K562 (cell line): Measurements from ENCODE around the gene HNRNPM. TPM values are rescaled to one million over a fixed set of nuclear protein-coding genes. Genes with fewer than 3 reads are reported as not detected.

Source experiments
- ATAC-seq: fragments of 200-7000 bp; cut with Tn5 transposase; 3 replicates; pipeline ENCODE4 v1.9.1; 2020; ENCODE audit warnings: moderate library complexity
- BruUV-seq: library from RNA; stranded (reverse); fragments of 400-500 nt; replicated peaks from 2 replicates; lab custom pipeline; 2021; lab: Mats Ljungman, UMichigan
- CTCF ChIA-PET: fragments of 300-600 bp; formaldehyde crosslinking; extraction: SDS; loops from one replicate; lab custom pipeline; 2021; ENCODE audit warnings: low intra/inter-chr PET ratio; lab: Yijun Ruan, JAX
- POLR2A ChIA-PET: fragments of 300-600, 350-650 bp; sonication (Branson Sonifier 250); formaldehyde crosslinking; extraction: SDS; loops from one replicate; lab custom pipeline; 2021; ENCODE audit warnings: antibody characterized with exemption, inconsistent platforms; lab: Yijun Ruan, JAX
- DNase-seq, 4 experiments: peaks; one replicate each; pipeline versions ENCODE4 v3.0.0 to v3.0.0-alpha.2; 2011 to 2018; ENCODE audit warnings: low spot score in 3 of 4, mixed read lengths in 3 of 4; ENCODE audit errors: extremely low read depth in 1 of 4
- FAIRE-seq: peaks from 2 replicates; lab custom pipeline; 2011; peaks lifted over from hg19 to GRCh38; lab: Jason Lieb, UNC
- H2AFZ ChIP-seq: 2 replicates; pipeline ENCODE4 v1.6.0; 2011; ENCODE audit warnings: low read depth, low read length, control low read depth, inconsistent platforms
- H3K27ac ChIP-seq: fragments of 200-600 bp; 3 replicates; pipeline ENCODE4 v1.8.0; 2011; ENCODE audit warnings: low read depth, mild to moderate bottlenecking, control low read depth, inconsistent platforms, low read length, moderate library complexity, mixed read lengths; ENCODE audit errors: extremely low read depth
- H3K27me3 ChIP-seq, 2 experiments: fragments of 300-600 bp in 1 of 2; 2 replicates in 1 of 2; 3 replicates in 1 of 2; pipeline versions ENCODE4 v1.6.0 to v1.8.0; 2011; ENCODE audit warnings: inconsistent platforms in 2 of 2, low read length in 2 of 2, mild to moderate bottlenecking in 1 of 2, mixed read lengths in 1 of 2, moderate library complexity in 1 of 2; ENCODE audit not compliant: control insufficient read depth in 2 of 2, insufficient read depth in 2 of 2
- H3K36me3 ChIP-seq: fragments of 300-600 bp; 3 replicates; pipeline ENCODE4 v1.8.0; 2011; ENCODE audit warnings: mild to moderate bottlenecking, low read length, inconsistent platforms; ENCODE audit not compliant: control insufficient read depth, insufficient read depth
- H3K4me1 ChIP-seq, 2 experiments: fragments of 200-600 bp in 1 of 2; replicated peaks in 1 of 2; 2 replicates in 1 of 2; 3 replicates in 1 of 2; pipeline versions ENCODE4 v1.5.1 to v1.8.0; 2011; ENCODE audit warnings: inconsistent platforms in 2 of 2, low read length in 2 of 2, mild to moderate bottlenecking in 1 of 2, mixed read lengths in 1 of 2, moderate library complexity in 1 of 2; ENCODE audit not compliant: control insufficient read depth in 2 of 2, insufficient read depth in 2 of 2
- H3K4me2 ChIP-seq: 2 replicates; pipeline ENCODE4 v1.6.1; 2011; ENCODE audit warnings: low read length, control low read depth, inconsistent platforms, mixed read lengths; ENCODE audit not compliant: insufficient read depth
- H3K4me3 ChIP-seq: fragments of 200-600 bp; sonication (generic), shearing (Covaris generic); 2 replicates; pipeline ENCODE4 v1.5.1; 2016; ENCODE audit warnings: control low read depth, inconsistent platforms
- H3K79me2 ChIP-seq: fragments of 200-600 bp; 3 replicates; pipeline ENCODE4 v1.8.0; 2011; ENCODE audit warnings: low read length, inconsistent platforms; ENCODE audit not compliant: control insufficient read depth, insufficient read depth
- H3K9ac ChIP-seq, 2 experiments: 2 replicates each; pipeline versions ENCODE4 v1.6.0 to v1.6.1; 2011; ENCODE audit warnings: low read depth in 2 of 2, low read length in 2 of 2, control low read depth in 1 of 2, inconsistent platforms in 1 of 2, mild to moderate bottlenecking in 1 of 2, mixed read lengths in 1 of 2; ENCODE audit not compliant: insufficient read depth in 1 of 2
- H3K9me1 ChIP-seq: one replicate; pipeline ENCODE4 v1.6.0; 2011; ENCODE audit warnings: inconsistent platforms, mild to moderate bottlenecking, low read length, moderate library complexity; ENCODE audit not compliant: control insufficient read depth, insufficient read depth
- H3K9me3 ChIP-seq: replicated peaks from 2 replicates; pipeline ENCODE4 v1.5.1; 2011; ENCODE audit warnings: low read depth, low read length, inconsistent platforms; ENCODE audit not compliant: control insufficient read depth, insufficient read depth
- H4K20me1 ChIP-seq: replicated peaks from 2 replicates; pipeline ENCODE4 v1.6.1; 2011; ENCODE audit warnings: low read length, inconsistent platforms, mixed read lengths; ENCODE audit not compliant: control insufficient read depth, insufficient read depth
- NCOR1 ChIP-seq: fragments of 450-650 bp; IDR thresholded peaks from 2 replicates; pipeline ENCODE4 v1.6.1; 2016; ENCODE audit warnings: mild to moderate bottlenecking, moderate library complexity
- NFE2 ChIP-seq: IDR thresholded peaks from 2 replicates; pipeline ENCODE4 v1.6.1; 2014; ENCODE audit warnings: antibody characterized with exemption, low read depth
- POLR2B ChIP-seq: fragments of 450-650 bp; IDR thresholded peaks from 2 replicates; pipeline ENCODE4 v1.6.1; 2018; ENCODE audit warnings: low read depth; ENCODE audit not compliant: partially characterized antibody
- POLR2G ChIP-seq: fragments of 200-400 bp; formaldehyde crosslinking; IDR thresholded peaks from 2 replicates; pipeline ENCODE4 v1.6.1; 2017; ENCODE audit warnings: low read depth, mild to moderate bottlenecking, antibody characterized with exemption, low read length, moderate library complexity
- WGBS: fragments of 100-300 bp; shearing (Covaris generic); methylation state at CpG from one replicate; pipeline ENCODE4 v1.1.6; 2016; ENCODE audit warnings: low coverage, mixed read lengths; ENCODE audit not compliant: insufficient coverage; ENCODE audit errors: missing lambda C conversion rate; 5-methylcytosine and 5-hydroxymethylcytosine counted together
- in situ Hi-C: fragments of 300-500 bp; cut with MboI; formaldehyde crosslinking; loops from 4 replicates; pipeline ENCODE4 v1.15.0; 2018; ENCODE audit warnings: inconsistent platforms, mixed read lengths
- intact Hi-C: fragments of 100-400 bp; cut with micrococcal nuclease; formaldehyde crosslinking; loops from 2 replicates; pipeline ENCODE4 v1.14.2; 2022
- polyA plus RNA-seq, 8 experiments: library from polyadenylated mRNA; depleted of rRNA in 4 of 8; stranded (reverse) in 5 of 8; unstranded in 3 of 8; fragments of >200 nt; fragmentation: Nextera tagmentation in 2 of 8; fragmentation: Illumina TruSeq in 1 of 8; extraction: Ambion mirVana in 2 of 8; extraction: Trizol in 1 of 8; gene quantifications; 2 replicates each; pipeline versions ENCODE4 v1.2.1 to v1.2.3, GENCODE V29; 2011 to 2014; ENCODE audit warnings: inconsistent platforms in 1 of 8, missing spikeins in 1 of 8
- total RNA-seq, 7 experiments: library from RNA; depleted of rRNA in 6 of 7; stranded (reverse); fragments of >200 nt in 6 of 7; fragmentation: Illumina TruSeq in 2 of 7; extraction: Trizol in 2 of 7; gene quantifications; 2 replicates each; pipeline versions ENCODE4 v1.2.1 to v1.2.3, GENCODE V29; 2011 to 2021; ENCODE audit warnings: low replicate concordance in 1 of 7

HNRNPM gene
- total and polyA plus RNA-seq, 9 of the 15 experiments (the other 6 are each of a cell fraction or from before 2014, with no cell fraction given), result 11.1 to 340 (median 195) TPM

GRCh38 chr19:8403098-8403819, 41.5 kb upstream of the HNRNPM start:
- no peak for ATAC-seq
- POLR2A ChIA-PET, result interaction anchor here (0.5 to 1.1 kb wide), 3 partner anchors 9 to 67 kb away, joined by 3 read pairs; no protein-coding TSS in a partner anchor
- H3K4me3 ChIP-seq, result no peak overlapping the region
- H3K27me3 ChIP-seq, result no peaks in the 10 kb centered on the region
- FAIRE-seq, result no peak
- CTCF ChIA-PET, result no interaction called here
- peaks cover 0 to 31% of the 10 kb centered on the region in 2 experiments; a peak in 2 of 5 replicates for H3K4me1 ChIP-seq
- peaks cover 4% of the 10 kb centered on the region for H3K9me1 ChIP-seq
- peaks cover 4% of the 10 kb centered on the region for H4K20me1 ChIP-seq
- no TSS peak for BruUV-seq
- H3K27ac ChIP-seq, result no peak overlapping the region
- peaks cover 33% of the 10 kb centered on the region; the same call in 1 of the 3 replicates for H3K36me3 ChIP-seq
- peaks cover under 1% of the 10 kb centered on the region; the same call in 1 of the 3 replicates for H3K79me2 ChIP-seq
- no peak overlapping the region for H2AFZ ChIP-seq
- H3K9me3 ChIP-seq, result no peaks in the 10 kb centered on the region
- intact Hi-C loops, result no loop called here
- H3K4me2 ChIP-seq, result no peak overlapping the region
- TF ChIP-seq NFE2 (no peak), POLR2G (peak; percentile 52; the same call in 1 of the 2 replicates)
- no peak overlapping the region for H3K9ac ChIP-seq
- no peak for DNase-seq
- in situ Hi-C loops, result no loop called here
- WGBS, result 87% methylated on average over 36 of the region's 44 CpGs

GRCh38 chr19:8403820-8404109, 41.0 kb upstream of the HNRNPM start:
- H3K27ac ChIP-seq, result no peak overlapping the region
- in situ Hi-C loops, result no loop called here
- H3K9me1 ChIP-seq, result peaks cover 4% of the 10 kb centered on the region
- no peak for FAIRE-seq
- no peaks in the 10 kb centered on the region for H3K27me3 ChIP-seq
- ATAC-seq, result no peak
- no peak overlapping the region for H3K4me3 ChIP-seq
- ChIA-PET CTCF (no interaction called here), POLR2A (interaction anchor here (0.6 to 1.2 kb wide), 2 partner anchors 9 to 10 kb away, joined by 3 read pairs; no protein-coding TSS in a partner anchor)
- no peaks in the 10 kb centered on the region for H4K20me1 ChIP-seq
- H3K9me3 ChIP-seq, result no peaks in the 10 kb centered on the region
- TSS peak; percentile 55 for BruUV-seq
- WGBS, result 90% methylated on average over 2 of the region's 24 CpGs
- DNase-seq, result no peak
- intact Hi-C loops, result no loop called here
- H3K79me2 ChIP-seq, result no peaks in the 10 kb centered on the region
- peaks cover 33% of the 10 kb centered on the region; the same call in 1 of the 3 replicates for H3K36me3 ChIP-seq
- peak; percentile 8; the same call in 1 of the 2 replicates for TF ChIP-seq POLR2G
- no peak for TF ChIP-seq POLR2B
- no peak for TF ChIP-seq NCOR1
- H3K4me1 ChIP-seq, result peaks cover 0 to 28% of the 10 kb centered on the region in 2 experiments; a peak in 2 of 5 replicates
- no peak overlapping the region for H3K9ac ChIP-seq
- H3K4me2 ChIP-seq, result no peak overlapping the region
- H2AFZ ChIP-seq, result no peak overlapping the region
